ENCODE results near the gene PGF.

- TF ChIP-seq, protein P1, sequence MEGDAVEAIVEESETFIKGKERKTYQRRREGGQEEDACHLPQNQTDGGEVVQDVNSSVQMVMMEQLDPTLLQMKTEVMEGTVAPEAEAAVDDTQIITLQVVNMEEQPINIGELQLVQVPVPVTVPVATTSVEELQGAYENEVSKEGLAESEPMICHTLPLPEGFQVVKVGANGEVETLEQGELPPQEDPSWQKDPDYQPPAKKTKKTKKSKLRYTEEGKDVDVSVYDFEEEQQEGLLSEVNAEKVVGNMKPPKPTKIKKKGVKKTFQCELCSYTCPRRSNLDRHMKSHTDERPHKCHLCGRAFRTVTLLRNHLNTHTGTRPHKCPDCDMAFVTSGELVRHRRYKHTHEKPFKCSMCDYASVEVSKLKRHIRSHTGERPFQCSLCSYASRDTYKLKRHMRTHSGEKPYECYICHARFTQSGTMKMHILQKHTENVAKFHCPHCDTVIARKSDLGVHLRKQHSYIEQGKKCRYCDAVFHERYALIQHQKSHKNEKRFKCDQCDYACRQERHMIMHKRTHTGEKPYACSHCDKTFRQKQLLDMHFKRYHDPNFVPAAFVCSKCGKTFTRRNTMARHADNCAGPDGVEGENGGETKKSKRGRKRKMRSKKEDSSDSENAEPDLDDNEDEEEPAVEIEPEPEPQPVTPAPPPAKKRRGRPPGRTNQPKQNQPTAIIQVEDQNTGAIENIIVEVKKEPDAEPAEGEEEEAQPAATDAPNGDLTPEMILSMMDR (IDR thresholded peaks at IDR 0.05): no peak
- TF ChIP-seq POLR2A (IDR thresholded peaks at IDR 0.05): no peak
These were observed 26.2 kb downstream of the PGF start for GRCh38 chr14:74929242-74929641.
